IPS-18a (cell line): Measurements from ENCODE around the gene VWA3B.
"Not testable (repeated sequence)": the region's sequence is repeated elsewhere in the genome, so short reads cannot be mapped to it uniquely, and the experiment has no call there.

Experiments used
- H3K27ac ChIP-seq: one replicate; pipeline ENCODE4 v1.5.1; 2013; ENCODE audit warnings: low read length
- H3K27me3 ChIP-seq: one replicate; pipeline ENCODE4 v1.6.1; 2013; ENCODE audit warnings: mild to moderate bottlenecking, low read length; ENCODE audit not compliant: control insufficient read depth, insufficient read depth
- H3K36me3 ChIP-seq: one replicate; pipeline ENCODE4 v1.6.1; 2013; ENCODE audit warnings: low read depth, low read length; ENCODE audit not compliant: control insufficient read depth
- H3K4me1 ChIP-seq: one replicate; pipeline ENCODE4 v1.6.1; 2013; ENCODE audit warnings: low read depth, low read length; ENCODE audit not compliant: control insufficient read depth
- H3K4me3 ChIP-seq: one replicate; pipeline ENCODE4 v1.5.1; 2013; ENCODE audit warnings: low read length
- H3K9ac ChIP-seq: one replicate; pipeline ENCODE4 v1.6.1; 2013; ENCODE audit warnings: mild to moderate bottlenecking, low read length, moderate library complexity
- H3K9me3 ChIP-seq: one replicate; pipeline ENCODE4 v1.6.1; 2013; ENCODE audit warnings: low read depth, low read length; ENCODE audit not compliant: control insufficient read depth

VWA3B gene

GRCh38 chr2:98089941-98090340 is 3.0 kb downstream of the VWA3B start:
- no peak overlapping the region for H3K9ac ChIP-seq
- no peak overlapping the region for H3K4me3 ChIP-seq
- H3K27ac ChIP-seq = no peak overlapping the region
- H3K27me3 ChIP-seq = peaks cover 41% of the 10 kb centered on the region
- no peaks in the 10 kb centered on the region for H3K4me1 ChIP-seq
- no peaks in the 10 kb centered on the region for H3K36me3 ChIP-seq
- H3K9me3 ChIP-seq = no peaks in the 10 kb centered on the region

- H3K4me1 ChIP-seq = no peaks in the 10 kb centered on the region
- H3K4me3 ChIP-seq = no peak overlapping the region
- no peaks in the 10 kb centered on the region for H3K36me3 ChIP-seq
- no peak overlapping the region for H3K27ac ChIP-seq
- H3K9ac ChIP-seq = no peak overlapping the region
- H3K9me3 ChIP-seq = no peaks in the 10 kb centered on the region
- peaks cover 31% of the 10 kb centered on the region for H3K27me3 ChIP-seq
These were observed 4.0 kb downstream of the VWA3B start for GRCh38 chr2:98090951-98091350.

- Histone ChIP-seq H3K27ac (no peak overlapping the region), H3K9ac (no peak overlapping the region), H3K36me3 (no peaks in the 10 kb centered on the region), H3K27me3 (peaks cover 23% of the 10 kb centered on the region), H3K4me1 (no peaks in the 10 kb centered on the region), H3K9me3 (no peaks in the 10 kb centered on the region), H3K4me3 (no peak overlapping the region)
These were observed 4.8 kb downstream of the VWA3B start for GRCh38 chr2:98091738-98092137.

- H3K36me3 ChIP-seq = no peaks in the 10 kb centered on the region
- H3K4me3 ChIP-seq = no peak overlapping the region
- no peak overlapping the region for H3K9ac ChIP-seq
- peaks cover 11% of the 10 kb centered on the region for H3K27me3 ChIP-seq
- H3K9me3 ChIP-seq = no peaks in the 10 kb centered on the region
- no peak overlapping the region for H3K27ac ChIP-seq
- no peaks in the 10 kb centered on the region for H3K4me1 ChIP-seq
These were observed 6.2 kb downstream of the VWA3B start for GRCh38 chr2:98093146-98093545.

GRCh38 chr2:98093611-98094010 is 6.6 kb downstream of the VWA3B start:
- H3K36me3 ChIP-seq = no peaks in the 10 kb centered on the region
- no peaks in the 10 kb centered on the region for H3K4me1 ChIP-seq
- H3K4me3 ChIP-seq = no peak overlapping the region
- no peaks in the 10 kb centered on the region for H3K9me3 ChIP-seq
- peaks cover 6% of the 10 kb centered on the region for H3K27me3 ChIP-seq
- no peak overlapping the region for H3K27ac ChIP-seq
- no peak overlapping the region for H3K9ac ChIP-seq

GRCh38 chr2:98099939-98100743 is 13.2 kb downstream of the VWA3B start:
- Histone ChIP-seq H3K4me3 (no peak overlapping the region), H3K9me3 (peaks cover 4% of the 10 kb centered on the region), H3K9ac (no peak overlapping the region), H3K27ac (no peak overlapping the region), H3K36me3 (no peaks in the 10 kb centered on the region), H3K27me3 (no peaks in the 10 kb centered on the region), H3K4me1 (no peaks in the 10 kb centered on the region)

GRCh38 chr2:98102315-98102714 is 15.3 kb downstream of the VWA3B start:
- H3K27me3 ChIP-seq, H3K9ac ChIP-seq, H3K36me3 ChIP-seq, H3K4me3 ChIP-seq, H3K4me1 ChIP-seq, H3K27ac ChIP-seq, H3K9me3 ChIP-seq: not testable (repeated sequence)

- H3K9ac ChIP-seq = no peak overlapping the region
- no peak overlapping the region for H3K27ac ChIP-seq
- no peak overlapping the region for H3K4me3 ChIP-seq
- H3K36me3 ChIP-seq = no peaks in the 10 kb centered on the region
- H3K4me1 ChIP-seq = no peaks in the 10 kb centered on the region
- H3K27me3 ChIP-seq = no peaks in the 10 kb centered on the region
- peaks cover 4% of the 10 kb centered on the region for H3K9me3 ChIP-seq
These were observed 15.9 kb downstream of the VWA3B start for GRCh38 chr2:98102878-98103277.

GRCh38 chr2:98108110-98108509 is 21.1 kb downstream of the VWA3B start:
- no peaks in the 10 kb centered on the region for H3K36me3 ChIP-seq
- H3K9ac ChIP-seq = no peak overlapping the region
- H3K27me3 ChIP-seq = no peaks in the 10 kb centered on the region
- no peak overlapping the region for H3K4me3 ChIP-seq
- H3K27ac ChIP-seq = no peak overlapping the region
- H3K4me1 ChIP-seq = no peaks in the 10 kb centered on the region
- H3K9me3 ChIP-seq = peaks cover 6% of the 10 kb centered on the region

- H3K9ac ChIP-seq = no peak overlapping the region
- no peak overlapping the region for H3K4me3 ChIP-seq
- peaks cover 6% of the 10 kb centered on the region for H3K9me3 ChIP-seq
- no peaks in the 10 kb centered on the region for H3K27me3 ChIP-seq
- no peak overlapping the region for H3K27ac ChIP-seq
- H3K4me1 ChIP-seq = no peaks in the 10 kb centered on the region
- no peaks in the 10 kb centered on the region for H3K36me3 ChIP-seq
These were observed 23.8 kb downstream of the VWA3B start for GRCh38 chr2:98110741-98111140.

GRCh38 chr2:98114643-98115330 is 27.8 kb downstream of the VWA3B start:
- H3K9ac ChIP-seq = no peak overlapping the region
- peaks cover 6% of the 10 kb centered on the region for H3K9me3 ChIP-seq
- H3K36me3 ChIP-seq = no peaks in the 10 kb centered on the region
- H3K27ac ChIP-seq = no peak overlapping the region
- no peak overlapping the region for H3K4me3 ChIP-seq
- H3K4me1 ChIP-seq = no peaks in the 10 kb centered on the region
- H3K27me3 ChIP-seq = no peaks in the 10 kb centered on the region

- no peak overlapping the region for H3K9ac ChIP-seq
- no peaks in the 10 kb centered on the region for H3K36me3 ChIP-seq
- no peaks in the 10 kb centered on the region for H3K4me1 ChIP-seq
- H3K4me3 ChIP-seq = no peak overlapping the region
- H3K9me3 ChIP-seq = no peaks in the 10 kb centered on the region
- H3K27ac ChIP-seq = no peak overlapping the region
- no peaks in the 10 kb centered on the region for H3K27me3 ChIP-seq
These were observed 31.2 kb downstream of the VWA3B start for GRCh38 chr2:98118161-98118560.
